Stimulated activated CD4-positive, alpha-beta T cell treated with anti-CD3 and anti-CD28 coated beads, Interleukin-1b, Interleukin-23, amount 100 ng/mL, for 1 hour (primary cell): ENCODE results near the gene POLDIP3.
"Not testable (repeated sequence)": the region's sequence is repeated elsewhere in the genome, so short reads cannot be mapped to it uniquely, and the experiment has no call there.

ENCODE experiments used
- DNase-seq, 2 donors: peaks; one replicate each; pipeline ENCODE4 v3.0.0-alpha.2; 2020; ENCODE audit warnings: low read depth in 2 of 2

The POLDIP3 gene

GRCh38 chr22:42619261-42620063, 4.8 kb upstream of the POLDIP3 start:
- DNase-seq, result no peak

GRCh38 chr22:42617155-42617983, 2.7 kb upstream of the POLDIP3 start:
- no peak for DNase-seq

GRCh38 chr22:42615860-42616175, 1.1 kb upstream of the POLDIP3 start:
- not testable (repeated sequence) for DNase-seq

- peak; percentile 55 to 69 for DNase-seq
Observed at GRCh38 chr22:42615092-42615859, 593 bp upstream of the POLDIP3 start.

- no peak for DNase-seq
Observed at GRCh38 chr22:42613872-42614301, 796 bp downstream of the POLDIP3 start.

GRCh38 chr22:42612336-42612735, 2.3 kb downstream of the POLDIP3 start:
- DNase-seq, result no peak

GRCh38 chr22:42611051-42611450, 3.6 kb downstream of the POLDIP3 start:
- no peak for DNase-seq

- no peak for DNase-seq
Observed at GRCh38 chr22:42610186-42610585, 4.5 kb downstream of the POLDIP3 start.

GRCh38 chr22:42608823-42609361, 5.8 kb downstream of the POLDIP3 start:
- no peak for DNase-seq

- DNase-seq, result no peak
Observed at GRCh38 chr22:42608136-42608822, 6.4 kb downstream of the POLDIP3 start.

- DNase-seq, result not testable (repeated sequence)
Observed at GRCh38 chr22:42607641-42608040, 7.0 kb downstream of the POLDIP3 start.

- DNase-seq, result no peak
Observed at GRCh38 chr22:42604403-42604802, 10.3 kb downstream of the POLDIP3 start.

GRCh38 chr22:42603427-42603826, 11.3 kb downstream of the POLDIP3 start:
- DNase-seq, result no peak

GRCh38 chr22:42602470-42602869, 12.2 kb downstream of the POLDIP3 start:
- no peak for DNase-seq

GRCh38 chr22:42601879-42602465, 12.7 kb downstream of the POLDIP3 start:
- DNase-seq, result no peak

- no peak for DNase-seq
Observed at GRCh38 chr22:42596863-42597530, 17.7 kb downstream of the POLDIP3 start.

- no peak for DNase-seq
Observed at GRCh38 chr22:42596336-42596735, 18.3 kb downstream of the POLDIP3 start.

- no peak for DNase-seq
Observed at GRCh38 chr22:42595434-42595833, 19.2 kb downstream of the POLDIP3 start.

- no peak for DNase-seq
Observed at GRCh38 chr22:42591987-42592386, 22.7 kb downstream of the POLDIP3 start.

GRCh38 chr22:42587588-42588175, 27.0 kb downstream of the POLDIP3 start:
- DNase-seq, result no peak
